Renal cortical epithelial cell (primary cell): ENCODE data around the gene ANKRD40CL. TPM values are rescaled to one million over a fixed set of nuclear protein-coding genes. Genes with fewer than 3 reads are reported as not detected.
"Not testable (repeated sequence)": the region's sequence is repeated elsewhere in the genome, so short reads cannot be mapped to it uniquely, and the experiment has no call there.

ENCODE experiments used
- DNase-seq: peaks from one replicate; pipeline ENCODE4 v3.0.0-alpha.2; 2011; ENCODE audit warnings: low read depth
- total RNA-seq: library from RNA; depleted of rRNA; stranded (reverse); fragments of >200 nt; gene quantifications from 2 replicates; pipeline ENCODE4 v1.2.3, GENCODE V29; 2014

ANKRD40CL gene, protein sequence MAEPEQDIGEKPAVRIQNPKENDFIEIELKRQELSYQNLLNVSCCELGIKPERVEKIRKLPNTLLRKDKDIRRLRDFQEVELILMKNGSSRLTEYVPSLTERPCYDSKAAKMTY
- not detected in 2 replicates for total RNA-seq

DNA sequence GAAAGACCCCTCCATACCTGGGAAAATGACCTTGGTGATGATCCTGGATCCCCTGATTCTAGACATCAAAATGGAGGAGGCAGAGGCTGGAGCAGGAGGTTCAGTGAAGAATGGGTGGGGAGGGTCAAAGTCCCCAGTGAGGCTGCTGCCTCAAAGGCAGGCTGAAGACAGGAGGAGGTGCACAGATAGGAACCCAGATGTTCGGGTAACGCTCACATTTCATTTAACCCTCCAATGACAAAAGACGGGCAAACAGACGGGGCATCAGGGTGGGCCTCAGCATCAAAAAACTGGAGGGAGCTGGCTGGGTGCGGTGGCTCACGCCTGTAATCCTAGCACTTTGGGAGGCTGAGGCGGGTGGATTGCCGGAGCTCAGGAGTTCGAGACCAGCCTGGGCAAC is at the start of gene ANKRD40CL:
ANKRD40CL (minus strand) TSS at position 73 of the 400 bp plus-strand sequence. CDS start 605 bp downstream, outside the sequence.
- no peak for DNase-seq

DNA sequence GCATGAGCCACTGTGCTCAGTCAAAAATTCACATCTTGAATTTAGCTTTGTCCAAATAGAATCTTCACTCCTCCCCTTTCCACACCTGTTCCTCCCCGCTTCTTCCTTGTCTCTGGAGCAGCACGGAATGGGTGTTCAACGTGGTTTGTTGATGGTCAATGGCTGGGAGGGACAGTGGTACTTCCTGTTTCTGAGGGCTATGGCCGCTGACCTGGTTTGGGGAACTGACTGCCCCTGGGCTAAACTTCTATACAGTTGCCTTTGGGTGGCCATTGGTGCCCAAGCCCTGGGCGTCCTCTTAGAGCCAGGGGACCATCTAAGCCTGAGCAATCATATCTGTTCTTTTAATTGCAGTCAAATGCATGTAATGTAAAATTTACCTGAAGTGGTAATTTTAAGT is 49.0 kb upstream of the ANKRD40CL start:
- DNase-seq: no peak

DNA sequence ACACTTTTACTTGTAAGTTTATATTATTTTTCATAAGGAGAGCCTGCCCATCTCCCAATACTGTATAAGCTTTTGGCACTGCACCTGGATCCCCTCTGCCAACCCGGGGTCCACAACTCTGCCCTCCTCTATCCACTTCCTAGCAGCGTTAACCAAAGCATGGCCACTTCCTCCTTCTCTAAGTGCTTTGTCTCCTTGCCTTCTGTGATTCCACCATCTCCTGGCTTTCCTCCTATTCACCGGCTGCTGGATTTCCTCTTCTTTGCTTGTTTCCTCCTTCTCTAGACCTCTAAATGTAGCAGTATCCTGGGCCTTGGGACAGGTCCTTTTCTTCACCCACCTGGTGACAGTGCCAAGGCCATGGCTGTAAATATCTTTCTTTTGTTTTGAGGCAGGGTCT is 48.1 kb upstream of the ANKRD40CL start:
- no peak for DNase-seq

DNA sequence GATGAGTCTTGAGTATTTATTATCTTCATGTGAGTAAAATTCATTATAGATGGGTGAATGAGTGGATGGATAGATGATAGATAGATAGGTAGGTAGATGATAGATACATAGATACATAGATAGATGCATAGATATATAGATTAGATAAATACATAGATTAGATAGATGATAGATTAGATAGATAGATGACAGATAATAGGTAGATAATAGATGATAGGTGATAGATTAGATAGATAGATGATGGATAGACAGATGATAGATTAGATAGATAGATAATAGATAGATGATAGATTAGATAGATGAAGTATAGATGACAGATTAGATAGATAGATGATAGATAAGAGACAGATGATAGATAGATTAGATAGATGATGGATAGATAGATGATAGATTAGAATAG is 46.3 kb upstream of the ANKRD40CL start:
- no peak for DNase-seq

DNA sequence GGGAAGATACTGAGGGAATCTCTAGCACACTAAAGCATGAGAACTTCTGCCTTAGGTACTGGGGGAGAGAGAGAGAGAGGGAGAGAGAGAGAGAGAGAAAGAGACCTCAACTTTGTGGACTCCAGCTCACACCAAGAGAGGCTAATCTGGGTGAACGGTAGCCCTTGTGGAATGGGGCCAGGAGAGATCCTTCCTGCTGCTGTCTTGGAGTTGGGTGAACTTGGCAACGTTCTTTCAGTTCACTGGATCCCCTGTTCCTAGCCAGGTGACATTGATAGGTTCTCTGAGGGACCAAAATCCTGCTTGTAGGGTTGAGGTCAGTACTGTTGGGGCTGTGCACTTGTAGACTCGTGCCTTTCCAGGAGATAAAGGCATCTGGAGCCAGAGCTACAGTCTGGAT is 41.6 kb upstream of the ANKRD40CL start:
- no peak for DNase-seq

DNA sequence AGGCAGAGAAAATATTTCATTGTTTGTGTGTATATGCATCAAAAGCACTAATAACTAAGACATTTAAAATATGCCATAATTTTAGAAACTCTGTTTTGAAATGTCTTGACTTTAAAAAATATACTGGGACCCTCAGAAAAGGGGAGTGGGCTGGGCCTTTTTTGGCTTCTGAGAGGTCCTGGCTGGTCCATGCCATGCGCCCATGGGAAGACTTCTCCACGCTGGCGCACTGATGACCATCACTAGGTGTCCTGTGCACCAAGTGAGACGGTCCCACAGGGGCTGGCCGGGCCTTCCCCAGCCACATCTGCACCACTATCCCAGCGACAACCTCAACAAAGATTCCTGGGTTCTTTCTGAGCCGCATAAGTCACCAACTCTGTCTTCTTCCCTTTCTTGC is 41.1 kb upstream of the ANKRD40CL start:
- DNase-seq: no peak

DNA sequence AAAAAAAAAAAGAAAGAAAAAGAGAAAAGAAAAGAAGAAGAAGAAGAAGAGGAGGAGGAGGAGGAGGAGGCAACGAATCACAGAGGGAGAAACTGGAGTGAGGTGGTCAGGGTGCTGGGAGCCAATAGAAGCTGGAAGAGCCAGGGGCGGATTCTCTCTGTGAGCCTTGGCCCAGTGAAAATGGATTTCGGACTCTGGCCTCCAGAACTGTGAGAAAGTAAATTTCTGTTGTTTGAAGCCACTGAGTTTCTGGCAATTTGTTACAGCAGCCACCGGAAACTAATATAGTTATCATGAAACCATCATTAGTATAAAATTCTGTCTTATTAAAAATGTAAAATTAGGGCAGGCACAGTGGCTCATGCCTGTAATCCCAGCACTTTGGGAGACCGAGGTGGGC is 40.4 kb upstream of the ANKRD40CL start:
- no peak for DNase-seq

DNA sequence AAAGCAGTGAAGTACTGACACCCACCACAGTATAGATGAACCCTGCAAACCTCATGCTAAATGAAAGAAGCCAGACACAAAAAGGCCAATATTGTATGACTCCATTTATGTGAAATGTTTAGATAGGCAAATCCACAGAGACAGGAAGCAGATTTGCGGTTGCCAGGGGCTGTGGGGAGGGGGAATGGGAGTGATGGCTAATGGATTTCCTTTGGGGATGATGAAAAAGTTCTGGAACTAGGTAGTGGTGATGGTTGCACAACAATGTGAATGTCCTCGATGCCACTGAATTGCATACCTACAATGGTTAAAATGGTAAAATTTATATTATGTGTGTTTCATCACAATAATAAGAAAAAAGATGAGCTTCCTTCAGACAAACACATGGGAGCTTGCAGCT is 39.7 kb upstream of the ANKRD40CL start:
- DNase-seq: no peak

DNA sequence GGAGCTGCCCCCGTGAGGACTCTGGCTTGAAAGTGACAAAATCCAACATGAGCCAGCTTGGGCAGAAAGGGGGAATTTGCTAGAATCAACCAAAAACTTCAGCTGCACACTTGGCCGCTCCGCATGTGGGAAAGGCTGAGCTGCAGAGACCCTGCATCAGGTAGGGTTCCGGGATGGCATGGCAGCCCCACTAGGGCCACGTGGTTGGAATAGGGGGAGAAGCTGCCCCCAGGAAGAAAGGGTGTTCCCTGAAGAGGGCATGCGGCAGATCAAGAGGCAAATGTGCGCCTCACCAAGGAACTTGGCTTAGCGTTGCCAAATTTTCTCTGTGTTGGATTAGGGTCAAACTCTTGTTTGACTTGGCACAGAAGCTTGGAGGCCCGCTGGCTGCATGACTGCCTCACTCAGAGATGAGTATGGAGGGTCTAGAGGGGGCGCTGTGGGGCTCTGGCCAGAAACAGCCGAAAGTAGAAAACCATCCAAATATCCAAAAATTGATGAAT is 38.9 kb upstream of the ANKRD40CL start:
- no peak for DNase-seq

DNA sequence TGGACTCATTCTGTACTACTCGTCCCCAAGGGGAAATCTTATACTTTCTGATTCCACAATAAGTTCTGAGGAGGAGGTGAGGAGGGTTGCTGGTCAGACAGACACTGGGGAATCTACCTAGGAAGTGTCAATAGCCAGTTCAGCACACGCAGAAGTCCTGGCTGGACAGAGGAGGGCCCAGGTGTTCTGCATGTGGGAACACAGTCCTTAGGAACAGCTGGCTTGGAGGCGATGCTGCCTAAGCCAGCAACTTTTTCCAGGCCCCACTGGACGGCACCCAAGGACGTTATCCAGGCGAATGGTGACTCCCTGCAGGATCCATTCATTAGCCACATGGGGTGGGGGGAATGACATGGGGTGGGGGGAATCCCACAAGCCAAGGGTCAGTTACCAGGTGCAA is 38.2 kb upstream of the ANKRD40CL start:
- no peak for DNase-seq

DNA sequence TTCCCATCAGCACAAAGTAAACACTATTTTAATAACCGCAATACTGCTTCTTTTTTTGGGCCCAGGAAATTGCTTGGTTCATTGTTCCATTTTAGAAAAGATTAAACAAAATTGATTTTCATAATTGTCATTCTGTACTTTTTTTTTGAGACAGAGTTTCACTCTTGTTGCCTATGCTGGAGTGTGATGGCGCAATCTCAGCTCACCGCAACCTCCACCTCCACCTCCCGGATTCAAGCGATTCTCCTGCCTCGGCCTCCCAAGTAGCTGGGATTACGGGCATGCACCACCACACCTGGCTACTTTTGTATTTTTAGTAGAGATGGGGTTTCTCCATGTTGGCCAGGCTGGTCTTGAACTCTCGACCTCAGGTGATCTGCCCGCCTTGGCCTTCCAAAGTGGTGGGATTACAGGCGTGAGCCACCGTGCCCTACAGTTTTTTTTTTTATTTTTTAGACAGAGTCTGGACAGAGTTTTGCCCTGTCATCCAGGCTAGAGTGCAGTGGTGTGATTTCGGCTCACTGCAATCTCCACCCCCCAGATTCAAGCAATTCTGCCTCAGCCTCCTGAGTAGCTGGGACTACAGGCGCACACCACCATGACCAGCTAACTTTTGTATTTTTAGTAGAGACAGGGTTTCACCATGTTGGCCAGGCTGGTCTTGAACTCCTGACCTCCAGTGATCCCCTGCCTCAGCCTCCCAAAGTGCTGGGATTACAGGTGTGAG is 37.6 kb upstream of the ANKRD40CL start:
- not testable (repeated sequence) for DNase-seq

DNA sequence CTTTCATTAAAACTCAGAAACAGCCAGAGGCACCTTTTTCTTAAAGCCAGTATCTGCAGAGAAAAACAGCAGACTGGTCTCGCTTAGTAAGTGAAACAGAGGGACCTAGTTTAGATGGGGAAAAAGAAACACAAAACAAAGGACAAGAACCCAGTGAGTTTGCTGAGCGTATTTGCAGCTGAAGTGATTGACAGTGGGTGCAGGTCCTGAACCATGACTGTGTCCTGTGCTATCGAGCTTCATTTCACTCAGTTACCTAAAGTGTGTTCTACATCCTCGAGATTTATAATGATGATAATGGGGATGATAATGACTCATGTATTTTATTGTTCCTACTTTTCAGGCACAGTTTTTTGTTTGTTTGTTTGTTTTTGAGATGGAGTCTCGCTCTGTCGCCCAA is 36.4 kb upstream of the ANKRD40CL start:
- DNase-seq: no peak

DNA sequence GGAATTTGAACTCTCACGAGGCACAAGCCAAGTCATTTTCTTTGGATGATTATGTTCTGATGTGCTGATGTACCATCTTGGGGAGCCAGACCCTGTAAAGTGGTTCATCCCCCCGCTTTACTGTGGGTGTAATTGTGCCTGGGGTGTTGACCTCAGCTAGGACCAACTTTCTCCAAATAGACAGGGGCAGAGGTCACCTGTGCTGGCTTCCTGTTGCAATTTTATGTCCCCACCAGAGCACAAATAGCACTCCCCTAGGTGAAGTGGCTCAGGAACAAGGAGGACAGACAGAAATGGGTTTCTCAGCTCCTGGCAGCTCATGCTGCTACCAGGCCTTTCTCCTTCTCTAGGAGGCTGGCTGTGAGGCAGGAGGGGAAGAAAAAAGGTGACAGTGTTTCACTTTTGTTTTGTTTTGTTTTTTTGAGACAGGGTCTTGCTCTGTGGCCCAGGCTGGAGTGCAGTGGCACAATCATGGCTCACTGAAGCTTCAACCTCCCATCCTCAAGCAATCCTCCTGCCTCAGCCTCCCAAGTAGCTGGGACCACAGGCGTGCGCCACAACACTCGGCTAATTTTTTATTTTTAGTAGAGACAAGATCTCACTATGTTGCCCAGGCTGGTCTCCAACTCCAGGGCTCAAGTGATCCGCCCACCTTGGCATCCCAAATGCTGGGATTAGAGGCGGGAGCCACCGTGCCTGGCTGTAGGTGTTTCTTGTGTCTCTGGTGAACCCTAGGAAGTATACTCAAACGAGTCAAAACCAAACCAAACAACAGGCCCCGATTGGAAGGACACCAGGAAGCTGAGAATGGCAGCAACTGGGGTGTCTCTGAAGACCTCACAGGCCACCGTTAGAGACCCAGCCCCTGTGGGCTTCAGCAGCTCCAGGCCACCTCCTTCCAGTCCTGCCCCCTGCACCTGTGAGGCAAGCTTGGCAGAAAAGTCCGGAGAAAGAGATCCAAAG is 35.6 kb upstream of the ANKRD40CL start:
- DNase-seq: no peak

DNA sequence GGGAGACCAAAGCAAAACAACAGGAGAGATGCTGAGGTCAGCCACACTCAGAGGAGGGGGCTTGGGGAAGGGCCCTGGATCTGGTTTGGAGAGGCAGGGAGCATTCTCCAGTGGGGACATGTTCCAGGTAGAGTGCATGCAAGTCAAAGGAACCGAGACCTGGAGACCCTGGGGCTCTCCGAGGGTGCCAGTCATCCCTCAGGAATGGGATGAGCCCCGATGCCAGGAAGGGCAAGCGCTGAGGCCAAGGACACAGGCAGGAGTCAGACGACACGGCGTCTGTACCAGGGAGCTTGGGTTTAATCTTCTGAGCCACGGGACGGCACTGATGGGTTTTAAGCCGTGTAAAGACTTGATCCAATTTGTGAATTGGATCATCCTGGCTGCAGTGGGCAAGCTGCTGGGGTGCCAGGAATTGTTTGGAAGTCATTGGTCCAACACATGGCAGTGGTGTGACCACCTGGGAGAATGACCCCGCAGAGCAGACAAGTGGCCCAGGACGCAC is 32.9 kb upstream of the ANKRD40CL start:
- no peak for DNase-seq

DNA sequence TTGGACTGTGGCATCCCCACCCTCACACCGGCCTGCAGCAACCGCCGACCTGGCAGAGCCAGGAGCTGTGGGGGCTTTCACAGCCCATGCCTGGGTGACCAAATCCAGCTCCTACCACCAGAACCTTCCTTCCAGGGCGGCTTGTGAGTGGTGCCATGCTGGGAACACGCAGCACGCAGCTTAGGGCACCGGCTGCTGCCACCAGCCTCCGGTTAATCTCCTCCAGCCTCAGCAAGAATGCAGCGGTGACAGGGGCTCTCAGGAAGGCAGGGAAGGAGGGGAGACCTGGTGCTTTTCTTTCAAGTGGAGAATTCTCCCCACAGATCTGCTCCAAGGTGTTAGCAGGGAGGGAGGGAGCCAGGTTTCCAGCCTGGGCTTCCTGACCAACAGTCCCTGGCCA is 32.3 kb upstream of the ANKRD40CL start:
- DNase-seq: no peak

DNA sequence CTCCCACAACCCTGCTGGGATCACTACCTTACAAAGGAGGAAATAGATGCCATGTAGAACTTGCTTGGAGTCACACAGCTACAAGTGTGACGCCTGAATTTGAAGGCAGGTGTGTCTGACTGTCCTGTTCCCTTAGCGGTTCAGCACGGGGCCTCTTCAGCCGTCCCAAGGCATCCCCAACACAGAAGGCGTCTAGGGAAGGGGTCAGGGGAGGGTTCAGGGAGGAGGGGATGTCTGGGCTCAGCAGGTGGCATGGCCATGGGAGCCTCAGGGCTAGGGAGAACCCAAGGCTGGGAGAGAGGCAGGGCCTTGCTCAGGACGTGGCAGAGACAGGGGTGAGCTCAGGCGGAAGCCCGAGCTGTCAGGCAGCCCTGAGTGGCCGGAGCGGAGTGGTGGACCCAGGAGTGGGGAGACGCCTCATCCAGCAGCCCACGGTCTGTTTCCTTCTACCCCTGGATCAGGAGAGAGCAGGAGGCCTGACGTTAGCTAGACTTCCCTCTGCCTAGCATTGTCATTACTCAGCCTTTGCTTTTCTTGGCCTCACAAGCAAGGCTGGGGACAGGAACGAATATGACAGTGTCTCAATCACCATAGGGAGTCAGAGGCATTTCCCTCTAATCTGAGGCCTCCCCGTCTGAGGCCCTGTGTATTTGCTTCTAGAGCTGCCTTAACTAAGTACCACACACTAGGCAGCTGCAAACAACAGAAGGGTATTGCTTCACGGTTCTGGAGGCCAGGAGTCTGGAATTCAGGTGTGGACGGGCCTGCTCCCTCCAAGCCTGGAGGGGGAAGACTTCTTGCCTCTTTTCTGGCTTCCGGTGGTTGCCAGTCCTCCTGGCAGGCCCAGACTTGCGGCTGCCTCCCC is 31.3 kb upstream of the ANKRD40CL start:
- DNase-seq: no peak

DNA sequence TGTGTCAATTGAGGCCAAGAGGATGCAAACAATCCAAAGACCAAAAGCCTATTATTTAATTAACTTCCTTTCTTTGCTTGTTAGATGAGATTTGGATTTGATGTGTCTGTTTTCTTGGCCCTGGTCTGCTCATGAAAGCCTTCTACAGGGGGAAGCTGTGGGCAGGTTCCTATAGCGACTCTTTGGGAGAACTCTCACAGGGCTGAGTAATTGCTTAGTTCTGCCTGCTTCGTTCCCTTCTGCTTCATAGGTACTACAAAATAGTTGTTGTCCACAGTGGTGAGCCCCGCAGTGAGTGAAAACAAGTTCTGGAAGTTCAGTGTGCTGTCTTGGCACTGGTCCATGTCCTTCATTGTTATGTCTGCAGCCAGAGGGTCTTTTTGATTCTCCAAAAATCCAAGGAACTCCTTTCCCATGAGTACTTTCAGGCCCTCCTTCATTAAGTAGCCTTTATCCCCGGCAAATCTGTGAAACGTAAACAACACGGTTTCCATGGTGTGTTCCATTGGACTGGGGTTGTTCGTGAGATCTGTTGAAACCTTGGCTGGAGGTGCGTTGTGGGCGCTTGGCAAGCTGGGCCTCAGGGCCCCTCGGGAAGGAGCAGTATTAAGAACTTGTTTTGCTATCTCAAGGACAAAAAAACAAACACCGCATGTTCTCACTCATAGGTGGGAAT is 30.0 kb upstream of the ANKRD40CL start:
- DNase-seq: peak; percentile 27

DNA sequence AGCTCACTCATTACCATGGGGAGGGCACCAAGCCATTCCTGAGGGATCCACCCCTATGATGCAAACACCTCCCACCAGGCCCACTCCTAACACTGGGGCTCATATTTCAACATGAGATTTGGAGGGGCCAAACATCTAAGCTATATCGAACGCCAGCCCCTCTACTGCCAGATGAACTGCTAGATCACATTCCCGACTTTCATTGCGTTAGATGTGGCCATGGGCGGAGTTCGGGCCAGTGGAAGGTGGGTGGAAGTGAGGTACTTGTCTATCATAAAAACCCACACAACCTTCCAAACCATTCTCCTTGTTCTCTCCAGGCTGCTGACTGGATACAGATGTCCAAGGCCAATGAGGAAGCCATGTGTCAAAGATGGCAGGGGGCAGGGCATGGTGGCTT is 27.0 kb upstream of the ANKRD40CL start:
- no peak for DNase-seq

DNA sequence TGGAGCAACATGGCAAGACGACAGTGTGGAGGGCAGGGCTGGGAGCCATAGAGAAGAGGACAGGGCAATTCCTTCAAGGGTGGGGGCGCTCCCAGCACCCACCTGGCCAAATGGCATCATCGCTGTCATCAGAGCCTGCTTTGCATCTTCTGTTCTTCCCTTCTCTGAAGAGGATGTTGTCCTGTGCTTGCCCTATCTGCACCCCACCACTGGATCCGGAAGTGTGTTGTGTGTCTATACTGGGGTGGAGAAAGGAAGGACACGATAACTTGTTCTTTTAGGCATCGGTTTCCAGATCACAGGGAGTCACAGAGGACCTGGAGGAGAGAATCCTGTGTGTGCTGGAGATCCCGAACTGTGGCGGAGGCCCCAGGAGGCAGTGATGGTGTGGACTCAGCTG is 25.7 kb upstream of the ANKRD40CL start:
- no peak for DNase-seq

DNA sequence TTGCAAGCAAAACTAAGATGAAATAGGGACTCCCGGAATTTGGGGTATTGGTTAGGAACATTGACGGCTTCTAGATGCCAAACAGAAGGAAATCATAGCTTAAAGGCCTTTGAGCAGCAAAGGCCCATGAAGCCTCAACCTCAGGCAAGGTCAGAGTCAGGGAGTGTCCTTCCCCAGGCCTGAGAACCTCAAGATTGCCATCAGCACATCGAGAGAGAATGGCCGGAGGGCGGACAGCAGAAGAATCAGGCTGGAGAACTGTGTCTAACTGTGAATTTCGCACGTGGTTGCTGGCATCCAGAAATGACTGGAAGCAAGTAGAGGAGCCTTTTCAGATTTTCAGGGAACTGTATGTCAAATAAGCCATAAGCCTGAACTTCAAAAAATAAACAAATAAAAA is 24.8 kb upstream of the ANKRD40CL start:
- no peak for DNase-seq

DNA sequence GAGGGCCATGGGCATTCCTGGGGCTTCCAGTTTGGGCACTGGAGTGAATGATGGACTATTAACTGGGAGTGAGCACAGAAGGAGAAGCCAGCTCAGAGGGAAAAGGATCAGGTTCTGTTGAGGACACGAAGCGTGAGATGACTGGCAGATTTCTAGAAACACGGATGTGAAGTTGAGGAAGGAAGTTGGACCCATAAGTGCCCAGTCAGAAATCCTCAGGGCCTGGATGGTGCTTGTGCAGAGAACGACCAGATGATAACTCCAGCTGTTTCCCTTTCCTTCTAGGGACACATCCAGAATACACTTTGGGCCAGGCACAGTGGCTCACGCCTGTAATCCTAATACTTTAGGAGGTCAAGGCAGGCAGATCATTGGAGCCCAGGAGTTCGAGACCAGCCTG is 23.3 kb upstream of the ANKRD40CL start:
- no peak for DNase-seq
